HL-60 (cell line): ENCODE results near the gene EXOC6B.

Experiments used
- DNase-seq, 2 experiments: peaks; one replicate each; pipeline ENCODE4 v3.0.0-alpha.2; 2010 to 2020; ENCODE audit warnings: low read depth in 1 of 2, low spot score in 1 of 2
- H3K27ac ChIP-seq: fragments of 250-450 bp; sonication (Bioruptor Pico); replicated peaks from 2 replicates; pipeline ENCODE4 v1.5.1; 2020; ENCODE audit warnings: mild to moderate bottlenecking, moderate library complexity
- H3K27me3 ChIP-seq: fragments of 250-450 bp; sonication (Bioruptor Pico); 2 replicates; pipeline ENCODE4 v1.5.1; 2021; ENCODE audit warnings: mild to moderate bottlenecking, moderate library complexity; ENCODE audit not compliant: insufficient read depth, poor library complexity, severe bottlenecking
- H3K4me3 ChIP-seq: replicated peaks from 2 replicates; pipeline ENCODE4 v1.5.1; 2011; ENCODE audit warnings: mild to moderate bottlenecking, control low read depth, low read length; ENCODE audit not compliant: insufficient read depth
- GABPA ChIP-seq: IDR thresholded peaks from 2 replicates; pipeline ENCODE4 v1.6.1; 2012; ENCODE audit warnings: low read depth
- POLR2AphosphoS5 ChIP-seq: IDR thresholded peaks from 2 replicates; pipeline ENCODE4 v1.6.1; 2012; ENCODE audit warnings: low read depth
- SPI1 ChIP-seq: IDR thresholded peaks from 2 replicates; pipeline ENCODE4 v1.6.1; 2012; ENCODE audit warnings: low read depth, mild to moderate bottlenecking, borderline replicate concordance
- TF ChIP-seq, protein P1 (sequence below): IDR thresholded peaks from one replicate; pipeline ENCODE4 v1.5.1; 2011; ENCODE audit warnings: low read length, control low read depth, inconsistent platforms; ENCODE audit not compliant: insufficient read depth
- TF ChIP-seq, protein P2 (sequence below): IDR thresholded peaks from 2 replicates; pipeline ENCODE4 v1.6.1; 2012; ENCODE audit warnings: low read depth; ENCODE audit not compliant: insufficient replicate concordance

Gene EXOC6B

DNA sequence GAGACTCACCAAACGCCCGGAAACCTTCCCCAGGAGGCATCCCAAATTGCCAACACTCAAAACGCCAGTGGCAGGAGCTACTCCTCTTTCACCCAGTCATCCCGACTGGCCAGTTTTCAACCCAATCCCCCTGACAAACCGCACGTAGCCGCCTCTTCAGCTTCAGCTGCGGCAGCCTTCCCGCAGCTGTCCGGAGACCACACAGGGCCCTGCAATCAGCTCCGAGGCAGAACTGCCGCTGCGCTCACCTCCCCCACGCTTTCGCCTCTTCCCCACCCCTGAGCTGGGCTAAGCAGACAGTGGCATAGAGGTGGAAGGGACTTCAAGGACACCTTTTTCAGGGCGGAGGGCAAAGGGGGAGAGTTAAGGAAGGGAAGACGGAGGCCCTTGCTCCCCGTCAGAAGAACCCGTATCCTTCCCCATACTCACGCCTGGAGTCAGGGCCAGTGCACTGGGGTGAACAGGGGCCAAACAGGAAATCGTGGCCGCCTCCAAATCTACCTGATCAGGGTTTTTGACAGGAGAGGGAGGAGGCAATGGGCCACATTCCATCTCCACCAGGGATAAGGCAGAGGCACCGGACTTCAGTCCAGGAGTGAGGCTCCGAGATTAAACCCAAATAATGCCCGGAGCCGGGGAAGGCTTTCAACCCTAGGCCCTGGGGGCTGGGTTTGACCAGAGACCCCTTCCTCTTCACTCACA, 695.0 kb downstream of the EXOC6B start:
- Histone ChIP-seq H3K27me3 (peaks cover 2% of the 10 kb centered on the region), H3K4me3 (no peak overlapping the region), H3K27ac (no peak overlapping the region)
- DNase-seq: no peak
- TF ChIP-seq, protein P1, sequence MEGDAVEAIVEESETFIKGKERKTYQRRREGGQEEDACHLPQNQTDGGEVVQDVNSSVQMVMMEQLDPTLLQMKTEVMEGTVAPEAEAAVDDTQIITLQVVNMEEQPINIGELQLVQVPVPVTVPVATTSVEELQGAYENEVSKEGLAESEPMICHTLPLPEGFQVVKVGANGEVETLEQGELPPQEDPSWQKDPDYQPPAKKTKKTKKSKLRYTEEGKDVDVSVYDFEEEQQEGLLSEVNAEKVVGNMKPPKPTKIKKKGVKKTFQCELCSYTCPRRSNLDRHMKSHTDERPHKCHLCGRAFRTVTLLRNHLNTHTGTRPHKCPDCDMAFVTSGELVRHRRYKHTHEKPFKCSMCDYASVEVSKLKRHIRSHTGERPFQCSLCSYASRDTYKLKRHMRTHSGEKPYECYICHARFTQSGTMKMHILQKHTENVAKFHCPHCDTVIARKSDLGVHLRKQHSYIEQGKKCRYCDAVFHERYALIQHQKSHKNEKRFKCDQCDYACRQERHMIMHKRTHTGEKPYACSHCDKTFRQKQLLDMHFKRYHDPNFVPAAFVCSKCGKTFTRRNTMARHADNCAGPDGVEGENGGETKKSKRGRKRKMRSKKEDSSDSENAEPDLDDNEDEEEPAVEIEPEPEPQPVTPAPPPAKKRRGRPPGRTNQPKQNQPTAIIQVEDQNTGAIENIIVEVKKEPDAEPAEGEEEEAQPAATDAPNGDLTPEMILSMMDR: no peak
- TF ChIP-seq GABPA (no peak), POLR2AphosphoS5 (no peak), SPI1 (no peak)
- TF ChIP-seq, protein P2, sequence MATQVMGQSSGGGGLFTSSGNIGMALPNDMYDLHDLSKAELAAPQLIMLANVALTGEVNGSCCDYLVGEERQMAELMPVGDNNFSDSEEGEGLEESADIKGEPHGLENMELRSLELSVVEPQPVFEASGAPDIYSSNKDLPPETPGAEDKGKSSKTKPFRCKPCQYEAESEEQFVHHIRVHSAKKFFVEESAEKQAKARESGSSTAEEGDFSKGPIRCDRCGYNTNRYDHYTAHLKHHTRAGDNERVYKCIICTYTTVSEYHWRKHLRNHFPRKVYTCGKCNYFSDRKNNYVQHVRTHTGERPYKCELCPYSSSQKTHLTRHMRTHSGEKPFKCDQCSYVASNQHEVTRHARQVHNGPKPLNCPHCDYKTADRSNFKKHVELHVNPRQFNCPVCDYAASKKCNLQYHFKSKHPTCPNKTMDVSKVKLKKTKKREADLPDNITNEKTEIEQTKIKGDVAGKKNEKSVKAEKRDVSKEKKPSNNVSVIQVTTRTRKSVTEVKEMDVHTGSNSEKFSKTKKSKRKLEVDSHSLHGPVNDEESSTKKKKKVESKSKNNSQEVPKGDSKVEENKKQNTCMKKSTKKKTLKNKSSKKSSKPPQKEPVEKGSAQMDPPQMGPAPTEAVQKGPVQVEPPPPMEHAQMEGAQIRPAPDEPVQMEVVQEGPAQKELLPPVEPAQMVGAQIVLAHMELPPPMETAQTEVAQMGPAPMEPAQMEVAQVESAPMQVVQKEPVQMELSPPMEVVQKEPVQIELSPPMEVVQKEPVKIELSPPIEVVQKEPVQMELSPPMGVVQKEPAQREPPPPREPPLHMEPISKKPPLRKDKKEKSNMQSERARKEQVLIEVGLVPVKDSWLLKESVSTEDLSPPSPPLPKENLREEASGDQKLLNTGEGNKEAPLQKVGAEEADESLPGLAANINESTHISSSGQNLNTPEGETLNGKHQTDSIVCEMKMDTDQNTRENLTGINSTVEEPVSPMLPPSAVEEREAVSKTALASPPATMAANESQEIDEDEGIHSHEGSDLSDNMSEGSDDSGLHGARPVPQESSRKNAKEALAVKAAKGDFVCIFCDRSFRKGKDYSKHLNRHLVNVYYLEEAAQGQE: no peak

DNA sequence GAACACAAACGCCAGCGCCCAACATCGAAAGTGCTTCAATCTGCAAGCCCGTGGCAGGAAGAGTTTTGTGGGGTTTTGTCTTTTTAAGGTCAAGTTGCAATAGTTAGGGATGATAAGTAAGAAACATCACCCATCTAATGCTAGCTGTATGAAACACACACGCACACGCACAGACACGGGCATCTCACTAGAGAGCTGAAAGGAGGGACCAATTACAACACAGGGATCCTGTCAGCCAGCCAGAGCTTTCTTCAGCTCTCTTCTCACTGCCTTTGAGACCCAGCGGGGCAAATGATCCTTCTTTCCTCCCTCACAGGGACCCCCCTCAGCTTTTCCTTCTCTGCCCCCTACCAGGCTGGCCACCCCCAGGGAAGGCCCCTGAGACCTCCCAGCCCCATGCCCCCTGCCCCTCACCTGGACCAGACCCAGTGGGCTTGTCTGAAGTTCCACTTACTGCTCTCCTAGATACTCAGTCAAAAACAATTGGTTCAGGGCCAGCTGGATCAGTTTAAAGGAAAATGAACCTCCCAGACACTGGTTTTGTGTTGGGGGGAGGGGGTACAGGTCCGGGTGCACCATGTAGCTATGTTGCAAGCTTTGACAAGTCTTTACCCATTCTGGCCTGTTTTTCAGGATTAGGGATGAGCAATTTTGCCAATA, 696.0 kb downstream of the EXOC6B start:
- peaks cover 2% of the 10 kb centered on the region for H3K27me3 ChIP-seq
- TF ChIP-seq, protein P1: no peak
- TF ChIP-seq GABPA: no peak
- TF ChIP-seq SPI1: no peak
- TF ChIP-seq POLR2AphosphoS5: no peak
- TF ChIP-seq, protein P2: no peak
- no peak overlapping the region for H3K27ac ChIP-seq
- no peak for DNase-seq
- no peak overlapping the region for H3K4me3 ChIP-seq

DNA sequence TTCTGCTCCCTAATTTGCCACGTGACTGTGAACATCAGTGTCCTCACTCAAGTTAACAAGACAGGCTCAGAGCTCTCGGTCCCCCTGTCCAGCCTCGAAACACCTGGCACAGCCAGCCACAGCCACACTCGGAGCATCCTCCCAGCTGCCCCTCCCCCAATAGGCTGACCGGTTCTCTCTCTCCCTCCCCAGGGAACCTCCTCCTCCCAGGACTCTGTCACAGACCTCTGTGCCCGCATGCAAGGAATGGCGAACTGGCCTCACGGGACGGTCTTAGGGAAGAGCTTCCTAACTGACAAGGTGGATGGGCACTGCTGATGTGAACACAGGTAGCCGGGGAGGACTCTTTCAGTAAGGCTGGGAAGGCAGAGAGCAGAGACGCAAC, 697.0 kb downstream of the EXOC6B start:
- DNase-seq: no peak
- Histone ChIP-seq H3K4me3 (no peak overlapping the region), H3K27ac (no peak overlapping the region), H3K27me3 (peaks cover 2% of the 10 kb centered on the region)
- TF ChIP-seq POLR2AphosphoS5: no peak
- TF ChIP-seq, protein P2: no peak
- TF ChIP-seq GABPA: no peak
- TF ChIP-seq, protein P1: no peak
- no peak for TF ChIP-seq SPI1
